NCI-H2227 treated with DMSO at 0.1 percent for 48 hours (cell line): ENCODE results near the gene ZNHIT2.
A peak's percentile ranks its signal among the peaks of the same experiment; 100 is the strongest.

Source experiments
- DNase-seq: peaks from one replicate; lab custom pipeline; 2025; lab: John Stamatoyannopoulos, UW

ZNHIT2 gene

DNA sequence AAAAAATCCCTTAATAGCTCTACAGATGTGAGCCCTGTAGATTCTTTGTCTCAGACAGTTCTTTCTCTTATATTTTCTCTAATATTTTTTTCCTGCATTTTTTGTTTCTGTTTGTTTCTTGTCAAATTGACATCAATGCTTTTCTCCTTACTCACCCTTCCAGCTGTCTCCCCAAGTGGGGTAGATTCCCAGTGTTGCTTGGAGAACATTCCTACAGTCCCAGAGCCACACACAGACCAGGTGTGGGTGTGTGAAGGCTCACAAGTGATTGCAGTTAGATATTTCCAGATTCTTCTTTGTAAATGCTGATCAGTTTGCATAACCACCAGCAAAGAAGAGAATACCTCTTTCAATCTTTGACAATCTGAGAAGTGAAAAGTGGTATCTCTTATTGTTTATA is 14.0 kb downstream of the ZNHIT2 start:
- no peak for DNase-seq

DNA sequence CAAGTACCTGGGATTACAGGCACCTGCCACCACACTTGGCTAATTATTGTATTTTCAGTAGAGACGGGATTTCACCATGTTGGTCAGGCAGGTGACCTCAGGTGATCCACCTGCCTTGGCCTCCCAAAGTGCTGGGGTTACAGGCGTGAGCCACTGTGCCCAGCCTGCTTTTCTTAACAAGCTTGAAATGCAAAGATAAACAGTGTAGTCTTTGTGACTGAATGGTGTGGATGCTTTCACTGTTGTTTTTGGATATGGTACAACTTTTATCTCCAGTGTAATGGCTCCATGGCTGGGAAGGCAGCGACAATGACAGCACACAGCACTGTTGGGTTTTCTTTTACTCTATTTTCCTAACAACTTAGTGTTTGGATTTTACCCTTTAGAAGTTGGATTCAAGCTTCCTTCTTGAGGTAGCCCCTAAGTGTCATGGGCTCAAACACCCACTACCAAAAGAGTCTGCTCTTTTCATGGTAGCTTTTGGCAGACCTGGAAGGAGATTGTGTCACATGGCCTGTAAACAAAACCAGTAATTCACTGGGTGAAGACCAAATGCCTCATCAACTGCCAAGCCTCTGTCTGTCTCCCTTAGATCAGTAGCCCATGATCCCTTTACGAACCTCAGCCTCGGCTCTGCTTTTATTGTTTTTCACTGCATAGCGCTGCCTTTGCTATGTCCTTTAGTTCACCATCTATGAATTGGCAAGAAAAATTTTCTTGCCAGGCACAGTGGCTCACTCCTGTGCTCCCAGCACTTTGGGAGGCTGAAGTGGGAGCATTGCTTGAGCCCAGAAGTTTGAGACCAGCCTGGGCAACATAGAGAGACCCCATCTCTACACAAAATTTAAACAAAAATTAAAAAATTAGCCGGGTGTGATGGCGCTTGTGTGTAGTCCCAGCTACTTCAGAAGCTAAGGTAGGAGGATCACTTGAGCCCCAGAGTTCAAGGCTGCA is 15.1 kb downstream of the ZNHIT2 start:
- DNase-seq, result no peak

DNA sequence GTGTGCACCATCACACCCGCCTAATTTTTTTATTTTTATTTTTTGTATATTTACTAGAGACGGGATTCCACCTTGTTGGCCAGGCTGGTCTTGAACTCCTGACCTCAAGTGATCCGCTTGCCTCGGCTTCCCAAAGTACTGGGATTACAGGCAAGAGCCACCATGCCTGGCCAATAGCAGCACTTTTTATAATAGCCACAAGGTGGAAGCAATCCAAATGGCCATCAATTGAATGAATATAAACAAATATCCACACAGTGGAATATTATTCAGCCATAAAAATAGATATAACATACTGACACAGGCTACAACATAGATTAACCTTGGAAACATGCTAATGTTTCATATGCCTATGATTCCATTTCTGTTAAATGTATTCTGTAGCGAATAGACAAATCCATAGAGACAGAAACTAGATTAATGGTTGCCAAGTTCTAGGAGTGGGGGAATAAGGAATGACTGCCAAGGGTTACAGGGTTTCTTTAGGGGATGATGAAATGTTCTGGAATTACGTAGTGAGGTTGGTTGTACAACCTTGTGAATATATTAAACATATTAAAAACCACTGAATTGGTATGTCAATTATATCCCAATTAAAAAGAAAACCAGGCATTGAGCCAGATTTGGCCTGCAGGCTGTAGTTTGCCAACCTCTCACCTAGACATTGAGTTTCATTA is 16.7 kb downstream of the ZNHIT2 start:
- no peak for DNase-seq

DNA sequence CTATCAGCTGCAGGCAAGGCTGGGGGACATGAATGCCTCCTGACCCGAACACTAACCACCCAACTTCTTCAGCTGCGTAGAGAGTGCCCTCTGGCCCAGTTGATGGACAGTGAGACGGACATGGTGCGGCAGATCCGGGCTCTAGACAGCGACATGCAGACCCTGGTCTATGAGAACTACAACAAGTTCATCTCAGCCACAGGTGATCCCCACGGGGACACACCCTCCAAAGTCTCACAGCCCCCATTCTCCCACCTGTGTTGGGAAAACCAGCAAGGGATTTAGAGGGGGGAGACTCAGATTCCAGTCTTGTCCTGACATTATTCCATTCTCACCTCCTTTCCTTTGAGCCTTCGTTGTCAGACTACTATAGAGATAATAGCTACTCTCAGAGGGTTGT is 20.6 kb downstream of the ZNHIT2 start:
- DNase-seq, result no peak

DNA sequence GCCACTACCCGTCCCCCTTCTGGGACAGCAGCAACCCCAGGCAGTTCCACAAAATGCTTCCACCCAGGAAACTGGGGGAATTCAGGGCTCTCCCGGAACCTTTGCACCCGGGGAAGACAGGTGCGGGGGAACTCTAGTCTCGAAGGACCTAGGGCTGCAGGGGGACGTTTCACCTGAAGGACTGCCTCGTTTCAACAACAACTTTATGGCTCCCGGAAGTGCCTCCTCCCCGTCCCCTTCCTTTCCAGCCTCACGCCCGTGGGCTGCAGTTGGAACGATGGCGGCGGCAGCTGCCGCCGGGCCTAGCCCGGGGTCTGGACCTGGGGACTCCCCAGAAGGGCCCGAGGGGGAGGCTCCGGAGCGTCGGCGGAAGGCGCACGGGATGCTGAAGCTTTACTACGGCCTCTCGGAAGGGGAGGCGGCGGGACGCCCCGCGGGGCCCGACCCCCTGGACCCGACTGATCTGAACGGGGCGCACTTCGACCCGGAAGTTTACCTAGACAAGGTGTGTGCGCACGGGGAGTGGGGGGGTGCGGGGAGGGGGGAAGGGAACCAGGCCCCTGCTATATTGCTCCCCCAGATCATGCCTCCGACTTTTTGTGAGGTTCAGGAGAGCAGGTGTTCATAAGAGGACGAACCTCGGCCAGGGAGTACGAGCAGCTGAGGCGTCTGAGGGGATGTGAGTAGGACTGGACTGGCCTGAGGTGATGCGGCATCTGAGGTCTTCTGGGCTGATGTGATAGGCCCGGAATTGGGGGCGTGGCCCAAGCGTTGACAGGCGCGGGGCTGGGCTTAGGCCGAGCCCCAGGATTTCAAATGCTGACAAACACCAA is 21.3 kb downstream of the ZNHIT2 start, which contains the start of gene VPS51:
VPS51 (plus strand) TSS at position 241 of the 833 bp plus-strand sequence; CDS start at position 278, 37 bp downstream.
- peak; percentile 88 for DNase-seq

DNA sequence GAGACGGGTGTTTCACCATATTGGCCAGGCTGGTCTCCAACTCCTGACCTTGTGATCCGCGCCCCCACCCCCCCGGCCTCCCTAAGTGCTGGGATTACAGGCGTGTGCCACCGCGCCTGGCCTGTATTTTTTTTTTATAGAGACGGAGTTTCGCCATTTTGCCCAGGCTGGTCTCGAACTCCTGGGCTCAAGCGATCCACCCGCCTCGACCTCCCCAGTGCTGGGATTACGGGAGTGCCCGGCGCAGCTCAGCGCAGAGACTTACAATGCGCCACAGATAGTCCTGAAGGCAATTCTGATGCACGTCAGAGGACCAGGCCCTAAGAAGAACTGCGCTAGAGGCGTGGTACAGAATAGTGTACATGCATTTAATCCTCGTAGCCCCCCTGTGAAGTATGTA is 22.1 kb downstream of the ZNHIT2 start:
- no peak for DNase-seq

DNA sequence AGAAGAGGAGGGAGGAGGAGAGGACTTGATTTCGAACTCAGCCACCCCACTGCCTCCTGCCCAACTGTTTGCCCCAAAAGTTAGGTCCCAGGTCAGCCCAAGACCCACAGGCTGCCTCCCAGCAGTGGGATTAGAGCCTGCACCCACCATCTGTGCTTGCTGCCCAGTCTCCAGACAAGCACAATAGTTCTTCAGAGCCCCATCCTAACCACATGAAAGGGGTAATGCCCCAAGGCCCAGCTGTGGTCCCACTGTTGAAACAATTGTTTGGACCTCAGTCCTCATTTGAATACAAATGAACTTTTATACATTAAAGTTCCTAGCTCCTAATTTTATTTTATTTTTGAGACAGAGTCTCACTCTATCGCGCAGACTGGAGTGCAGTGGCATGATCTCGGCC is 26.9 kb downstream of the ZNHIT2 start:
- DNase-seq, result no peak

DNA sequence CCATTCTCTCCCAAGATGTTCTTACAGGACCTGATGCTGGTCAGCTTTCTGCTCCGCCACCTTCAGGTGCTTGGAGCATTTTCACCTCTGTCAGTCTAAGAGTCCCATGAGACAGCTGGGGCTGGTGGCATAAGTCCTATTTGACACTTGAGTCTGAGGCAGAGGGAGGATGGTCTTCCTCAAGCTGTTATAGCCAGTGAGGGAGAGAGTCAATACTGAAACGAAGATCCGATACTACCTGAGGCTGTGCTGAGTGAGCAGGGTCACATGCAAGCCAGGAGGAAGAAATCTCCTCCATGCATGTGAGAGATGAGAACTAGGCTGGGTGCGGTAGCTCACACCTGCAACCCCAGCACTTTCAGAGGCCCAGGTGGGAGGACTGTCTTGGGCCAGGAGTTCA is 27.9 kb downstream of the ZNHIT2 start:
- no peak for DNase-seq

DNA sequence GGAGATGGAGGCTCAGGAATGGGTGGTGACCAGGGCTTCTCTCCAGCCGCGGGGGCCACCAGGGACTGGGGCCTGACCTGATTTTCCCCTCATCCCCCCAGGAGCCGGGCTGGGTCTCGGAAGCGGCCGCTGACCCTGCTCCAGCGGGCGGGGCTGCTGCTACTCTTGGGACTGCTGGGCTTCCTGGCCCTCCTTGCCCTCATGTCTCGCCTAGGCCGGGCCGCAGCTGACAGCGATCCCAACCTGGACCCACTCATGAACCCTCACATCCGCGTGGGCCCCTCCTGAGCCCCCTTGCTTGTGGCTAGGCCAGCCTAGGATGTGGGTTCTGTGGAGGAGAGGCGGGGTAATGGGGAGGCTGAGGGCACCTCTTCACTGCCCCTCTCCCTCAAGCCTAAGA is 29.7 kb downstream of the ZNHIT2 start:
- DNase-seq, result no peak

DNA sequence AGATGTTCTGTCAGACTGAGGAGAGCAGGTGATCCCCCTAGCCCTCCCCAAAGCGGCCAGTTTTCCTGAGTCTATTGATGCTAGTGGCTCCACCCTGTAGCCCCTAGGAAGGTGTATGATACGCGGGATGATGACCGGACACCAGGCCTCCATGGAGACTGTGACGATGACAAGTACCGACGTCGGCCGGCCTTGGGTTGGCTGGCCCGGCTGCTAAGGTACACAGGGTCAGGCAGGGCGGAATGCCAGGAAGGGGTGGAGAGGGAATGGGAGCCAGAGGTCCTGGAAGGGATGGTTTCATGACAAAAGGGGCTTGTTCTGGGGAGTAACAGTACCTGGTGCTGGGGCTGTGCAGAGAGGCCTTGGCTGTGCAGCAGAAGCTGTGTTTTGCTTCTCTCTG is 30.3 kb downstream of the ZNHIT2 start:
- no peak for DNase-seq

DNA sequence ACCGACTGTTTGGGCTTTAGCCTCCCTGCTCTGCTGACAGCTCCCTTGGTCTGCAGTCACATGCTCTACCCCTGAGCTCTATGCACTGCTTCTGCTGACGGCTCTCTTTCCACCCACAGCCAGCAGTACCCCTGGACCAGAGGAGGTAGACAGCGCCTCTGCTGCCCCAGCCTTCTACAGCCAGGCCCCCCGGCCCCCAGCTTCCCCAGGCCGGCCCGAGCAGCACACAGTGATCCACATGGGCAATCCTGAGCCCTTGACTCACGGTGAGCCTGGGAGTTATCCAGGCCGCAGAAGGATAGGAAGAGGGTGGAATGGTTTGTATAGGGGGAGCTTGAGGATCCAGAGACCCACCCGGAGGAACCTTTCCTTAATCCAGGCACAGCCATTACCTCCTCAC is 30.7 kb downstream of the ZNHIT2 start:
- no peak for DNase-seq

DNA sequence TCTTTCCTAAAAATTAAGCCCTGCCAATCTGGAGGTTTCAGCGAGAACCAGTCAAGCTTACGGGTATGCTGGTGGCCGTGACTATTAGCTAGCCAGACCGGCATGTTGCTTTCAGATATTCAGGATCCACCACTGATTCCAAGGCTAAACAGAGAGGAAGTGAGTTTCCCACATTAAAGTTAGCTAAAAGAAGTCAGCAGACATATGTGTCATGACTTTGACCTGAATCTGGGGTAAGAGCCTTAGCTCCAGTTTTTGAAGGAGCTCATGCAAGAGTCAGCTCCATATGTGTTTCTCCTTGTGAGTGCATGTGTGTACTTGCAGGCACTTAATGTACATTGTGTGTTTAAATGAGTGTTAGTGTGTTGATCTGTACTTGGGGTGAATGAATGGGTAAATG is 32.1 kb downstream of the ZNHIT2 start:
- no peak for DNase-seq

DNA sequence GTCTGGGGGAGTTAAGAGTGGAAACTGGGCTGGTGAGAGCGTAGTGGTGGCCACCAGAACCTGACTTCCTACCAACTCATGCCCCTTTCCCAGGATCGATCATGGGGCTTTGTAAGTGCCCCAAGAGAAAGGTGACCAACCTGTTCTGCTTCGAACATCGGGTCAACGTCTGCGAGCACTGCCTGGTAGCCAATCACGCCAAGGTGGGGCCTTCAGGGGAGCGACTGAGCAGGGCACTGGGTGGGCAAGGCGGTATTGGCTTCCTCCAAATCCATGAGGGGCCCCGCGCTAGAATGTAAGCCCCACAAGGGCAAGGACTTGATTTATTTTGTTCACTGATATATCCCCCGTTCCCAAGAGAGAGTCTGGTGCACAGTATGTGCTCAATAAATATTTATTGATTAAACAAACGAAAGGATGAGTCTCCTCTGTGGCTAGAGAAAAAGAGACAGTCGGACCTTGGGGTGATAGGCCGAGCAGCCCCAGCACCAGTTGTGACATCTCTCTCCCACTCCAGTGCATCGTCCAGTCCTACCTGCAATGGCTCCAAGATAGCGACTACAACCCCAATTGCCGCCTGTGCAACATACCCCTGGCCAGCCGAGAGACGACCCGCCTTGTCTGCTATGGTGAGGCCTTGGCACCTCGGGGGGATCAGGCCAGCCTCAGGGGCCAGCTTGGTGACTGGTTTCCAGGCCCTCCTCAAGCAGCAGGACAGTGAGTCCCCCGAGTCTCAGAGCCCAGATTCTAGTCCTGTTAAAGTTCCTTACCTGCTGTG is 32.7 kb downstream of the ZNHIT2 start:
- DNase-seq, result peak; percentile 37

DNA sequence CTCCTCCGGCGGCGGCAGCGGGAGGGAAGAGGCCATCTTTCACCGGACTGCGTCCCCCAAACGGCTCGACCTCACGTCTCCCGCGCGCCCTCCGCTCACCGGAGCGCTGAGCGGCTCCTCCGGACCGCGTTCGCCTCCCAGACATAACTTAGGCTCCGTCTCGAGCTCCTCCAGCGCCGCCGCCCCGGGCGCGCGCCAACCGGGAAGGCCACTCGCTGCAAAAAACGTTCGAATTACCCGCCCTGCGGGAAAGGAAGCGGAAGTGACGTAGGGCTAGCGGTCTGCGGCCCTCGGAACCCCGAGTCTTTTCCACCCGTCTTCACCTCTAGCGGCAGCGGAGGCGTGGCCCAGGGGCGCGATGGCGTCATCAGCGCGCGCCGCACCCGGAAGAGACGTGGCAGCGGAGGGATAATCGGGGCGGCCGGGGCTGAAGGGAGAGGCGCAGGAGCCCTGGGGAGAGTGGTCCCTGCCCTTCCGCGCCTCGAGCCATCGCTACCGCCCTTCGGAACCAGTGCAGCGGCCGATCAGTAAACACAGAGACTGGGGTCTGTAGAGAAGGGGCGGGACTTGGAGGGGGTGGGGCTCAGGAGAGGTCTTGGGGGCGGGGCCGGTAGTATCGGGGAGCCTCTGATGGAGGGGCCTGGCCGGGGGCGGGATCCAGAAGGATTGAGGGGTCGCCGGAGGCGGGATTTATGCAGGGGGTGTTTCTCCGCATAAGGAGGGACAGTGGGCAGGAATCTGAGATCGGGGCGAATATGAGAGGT is 33.5 kb downstream of the ZNHIT2 start, which contains the start of the genes CDCA5 and ZFPL1:
CDCA5 (minus strand) TSS at position 207 of the 764 bp plus-strand sequence; CDS start at position 145, 62 bp downstream.
ZFPL1 (plus strand) TSS at position 389 of the 764 bp plus-strand sequence. CDS start 477 bp downstream, outside the sequence.
- DNase-seq, result peak; percentile 94

DNA sequence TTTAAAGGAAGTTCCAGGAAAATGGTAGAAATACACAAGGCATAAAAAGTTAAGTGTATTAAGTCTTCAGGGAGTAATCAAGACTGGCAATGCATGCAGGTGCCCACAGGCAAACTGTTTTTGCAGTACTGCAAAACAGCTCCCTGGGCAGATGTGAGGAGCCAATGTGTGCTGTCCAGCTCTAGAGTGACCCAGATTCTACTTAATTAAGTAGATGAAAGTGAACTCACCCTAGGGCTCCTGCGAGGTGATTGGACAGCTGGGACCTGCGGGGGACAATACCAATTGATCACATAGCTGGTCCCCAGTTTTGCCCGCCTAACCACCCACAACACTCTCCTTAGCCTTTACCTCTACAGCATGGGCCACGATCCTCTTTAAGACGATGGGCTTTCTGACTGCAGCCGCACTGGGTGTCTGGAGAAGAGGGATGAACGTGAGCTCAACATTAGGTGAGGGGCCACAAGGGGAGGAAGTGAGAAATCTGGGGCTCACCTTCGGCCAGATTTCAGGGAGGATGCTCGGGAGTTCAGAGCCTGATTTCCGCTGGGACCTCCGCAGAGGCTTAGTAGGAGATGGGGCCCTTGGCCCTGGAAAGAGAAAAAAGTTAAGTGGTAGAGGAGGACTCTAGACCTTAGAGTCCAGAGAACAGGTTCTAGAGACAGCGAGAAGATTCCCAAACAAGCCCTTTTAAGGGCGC is 34.2 kb downstream of the ZNHIT2 start:
- no peak for DNase-seq

DNA sequence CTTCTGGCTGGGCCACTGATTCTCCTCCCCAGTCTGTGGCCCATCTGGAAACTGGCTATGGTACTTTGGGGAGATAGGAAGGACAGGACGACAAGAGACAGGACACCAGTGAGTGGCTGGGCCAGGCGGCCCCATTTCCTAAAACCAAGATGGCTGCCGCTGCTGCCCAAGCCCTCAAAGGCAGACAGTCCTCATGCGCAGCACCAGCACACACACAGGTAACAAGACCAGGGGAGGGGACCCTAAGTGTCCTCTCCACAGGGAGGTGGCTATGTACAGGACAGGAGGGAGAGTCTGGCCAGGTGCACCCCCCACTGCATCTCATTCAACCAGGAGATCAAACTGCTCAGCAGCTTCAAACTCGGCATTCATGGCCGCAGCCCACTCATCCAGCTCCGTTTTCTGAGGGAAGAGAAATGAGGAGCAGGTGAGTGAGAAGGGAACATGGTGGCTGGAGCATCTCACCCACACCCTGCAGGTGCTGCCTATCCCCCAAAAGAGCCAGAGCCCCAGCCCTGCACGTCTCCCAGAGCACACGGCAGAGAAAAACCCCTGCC is 38.6 kb downstream of the ZNHIT2 start:
- no peak for DNase-seq

DNA sequence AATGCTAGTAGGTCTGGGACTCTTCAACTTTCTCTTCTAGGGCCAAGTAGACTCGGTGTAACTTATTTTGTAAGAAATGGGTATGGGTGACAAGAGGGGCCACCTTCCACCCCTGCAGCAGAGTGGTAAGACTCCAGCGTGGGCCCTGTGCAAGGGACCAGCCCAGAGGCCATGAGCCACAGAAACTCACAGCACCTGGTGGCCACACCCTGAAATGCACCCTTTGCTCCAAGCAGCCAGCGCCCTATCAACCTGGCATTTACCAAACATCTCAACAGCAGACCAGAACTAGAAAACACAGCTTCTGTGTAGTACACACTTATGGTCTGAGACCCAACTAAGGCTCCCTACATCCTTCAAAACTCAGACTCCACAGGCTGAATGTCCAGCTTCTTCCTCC is 39.4 kb downstream of the ZNHIT2 start:
- DNase-seq, result no peak

DNA sequence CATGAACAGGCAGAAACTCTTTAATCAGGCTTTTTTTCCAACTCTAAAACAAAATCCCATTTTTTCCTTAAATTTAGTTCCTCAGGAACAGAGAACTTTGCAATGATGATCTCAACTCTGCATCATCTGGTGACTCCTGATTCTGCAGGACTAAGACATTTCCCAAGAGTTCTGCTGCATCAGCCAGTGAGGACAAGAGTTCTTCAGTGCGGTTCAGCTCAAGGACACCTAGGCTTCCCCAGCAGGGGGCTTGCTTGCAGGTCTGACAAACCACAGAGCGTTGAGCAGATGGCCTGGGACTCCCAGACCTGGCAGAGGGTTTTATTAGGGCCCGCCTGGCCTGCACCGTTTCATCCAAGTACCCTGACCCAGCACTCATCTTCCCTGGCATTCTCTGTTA is 40.0 kb downstream of the ZNHIT2 start:
- DNase-seq, result no peak

DNA sequence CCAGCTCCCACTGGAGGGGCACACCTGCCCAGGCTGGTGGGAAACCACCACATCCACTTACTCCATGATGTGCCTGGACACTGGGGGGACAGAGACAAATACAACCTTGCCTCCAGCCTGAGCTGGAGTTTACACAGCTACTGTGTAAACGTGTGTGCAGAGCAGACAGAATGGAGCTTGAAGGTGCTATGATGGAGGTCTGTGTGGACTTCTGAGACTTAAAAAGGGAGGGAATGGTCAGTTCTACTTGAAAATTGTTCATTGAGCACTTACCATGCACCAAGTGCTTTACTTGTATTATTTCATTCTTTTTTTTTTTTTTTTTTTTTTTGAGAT is 44.9 kb downstream of the ZNHIT2 start:
- DNase-seq, result no peak
